Thyroid gland (tissue), 4 donors: Measurements from ENCODE around the gene FAM171A2. TPM values are rescaled to one million over a fixed set of nuclear protein-coding genes. Genes with fewer than 3 reads are reported as not detected.

Experiments used
- small RNA-seq: library from RNA; depleted of rRNA; stranded (forward); fragments of <200 nt; gene quantifications from one replicate; pipeline ENCODE3, GENCODE V24; 2016
- total RNA-seq, 4 donors: library from RNA; depleted of rRNA; stranded (reverse); fragments of >200 nt; gene quantifications; one replicate each; pipeline ENCODE4 v1.2.3, GENCODE V29; 2016

The FAM171A2 gene
- total RNA-seq, 4 donors from 2014 or later = 7.1 to 15.0 (median 10.4) TPM

Small RNA genes within 50 kb of the gene (small RNA-seq; reads per million reads assigned to genes)
- gene RF00012 (not detected), gene RN7SL258P (not detected), gene RNU6-453P (not detected)

Other genes starting within 250 kb of the FAM171A2 start
- 100 to 1,000 TPM in 2 of 4 donors, 10 to 100 TPM in 2; 69.5 to 142 (median 107) TPM for gene HDAC5, start 240.2 kb downstream of the FAM171A2 start, total RNA-seq
- 1 to 10 TPM in 1 of 4 donors, under 1 TPM in 3; 0.20 to 1.1 (median 0.30) TPM for gene HROB, start 221.9 kb downstream of the FAM171A2 start, total RNA-seq
- gene ASB16, start 193.1 kb downstream of the FAM171A2 start, total RNA-seq = 1 to 10 TPM; 1.4 to 2.4 (median 1.7) TPM
- 10 to 100 TPM; 30.6 to 50.5 (median 44.6) TPM for gene TMUB2, start 176.9 kb downstream of the FAM171A2 start, total RNA-seq
- gene ATXN7L3, start 164.0 kb downstream of the FAM171A2 start, total RNA-seq = 10 to 100 TPM; 52.4 to 64.5 (median 58.0) TPM
- 10 to 100 TPM; 63.6 to 97.4 (median 89.5) TPM for gene UBTF, start 144.2 kb downstream of the FAM171A2 start, total RNA-seq
- gene SLC4A1, start 95.7 kb downstream of the FAM171A2 start, total RNA-seq = under 1 TPM in 2 of 4 donors, not detected in 2; 0.15 to 0.78 TPM
- 1 to 10 TPM in 3 of 4 donors, under 1 TPM in 1; 0.89 to 4.1 (median 2.1) TPM for gene RUNDC3A, start 55.3 kb downstream of the FAM171A2 start, total RNA-seq
- 100 to 1,000 TPM in 2 of 4 donors, 10 to 100 TPM in 2; 82.5 to 201 (median 144) TPM for gene SLC25A39, start 39.0 kb downstream of the FAM171A2 start, total RNA-seq
- 100 to 1,000 TPM; 259 to 292 (median 264) TPM for gene GRN, start 18.6 kb downstream of the FAM171A2 start, total RNA-seq
- gene ITGA2B, start 25.8 kb upstream of the FAM171A2 start, total RNA-seq = 1 to 10 TPM; 2.0 to 4.6 (median 3.3) TPM
- gene GPATCH8, start 139.6 kb upstream of the FAM171A2 start, total RNA-seq = 100 to 1,000 TPM in 1 of 4 donors, 10 to 100 TPM in 3; 52.7 to 106 (median 57.7) TPM
- 1 to 10 TPM; 1.8 to 7.1 (median 4.5) TPM for gene FZD2, start 193.6 kb upstream of the FAM171A2 start, total RNA-seq